GM12878 (cell line): ENCODE results near the gene IPCEF1. TPM values are rescaled to one million over a fixed set of nuclear protein-coding genes. Genes with fewer than 3 reads are reported as not detected.

Experiments
- ATAC-seq: fragments of 200-7000 bp; cut with Tn5 transposase; 3 replicates; pipeline ENCODE4 v1.9.1; 2020; ENCODE audit warnings: mild to moderate bottlenecking, moderate library complexity
- BruUV-seq: library from RNA; stranded (reverse); fragments of 400-500 nt; replicated peaks from 2 replicates; lab custom pipeline; 2021; lab: Mats Ljungman, UMichigan
- CTCF ChIA-PET: fragments of 300-600 bp; sonication (Branson Sonifier 250); formaldehyde crosslinking; extraction: SDS; loops from one replicate; lab custom pipeline; 2021; ENCODE audit warnings: inconsistent platforms; lab: Yijun Ruan, JAX
- POLR2A ChIA-PET: fragments of 350-600 bp; formaldehyde crosslinking; extraction: SDS; loops from one replicate; lab custom pipeline; 2021; ENCODE audit warnings: inconsistent platforms; lab: Charles Lee
- RAD21 ChIA-PET: fragments of 300-600 bp; sonication (Branson Sonifier 250); formaldehyde crosslinking; loops from one replicate; lab custom pipeline; 2023; ENCODE audit warnings: antibody characterized with exemption; ENCODE audit not compliant: unreplicated experiment; lab: Charles Lee
- SMC1A ChIA-PET: fragments of 300-600 bp; sonication (Branson Sonifier 250); formaldehyde crosslinking; loops from one replicate; lab custom pipeline; 2023; ENCODE audit not compliant: unreplicated experiment, uncharacterized antibody; lab: Charles Lee
- DNase-seq: peaks from one replicate; pipeline ENCODE4 v3.0.0-alpha.2; 2011; ENCODE audit warnings: low read depth, low spot score
- FAIRE-seq: peaks from 3 replicates; lab custom pipeline; 2011; peaks lifted over from hg19 to GRCh38; lab: Jason Lieb, UNC
- H2AFZ ChIP-seq: 2 replicates; pipeline ENCODE4 v1.6.0; 2011; ENCODE audit warnings: low read depth, low read length, control low read depth; ENCODE audit not compliant: control insufficient read depth
- H3K27ac ChIP-seq: 2 replicates; pipeline ENCODE4 v1.5.1; 2011; ENCODE audit warnings: control low read depth; ENCODE audit not compliant: control insufficient read depth, insufficient read depth
- H3K27me3 ChIP-seq, 2 experiments: replicated peaks in 1 of 2; 2 replicates each; pipeline versions ENCODE4 v1.6.0 to v1.6.1; 2011; ENCODE audit warnings: low read length in 1 of 2; ENCODE audit not compliant: control insufficient read depth in 2 of 2, insufficient read depth in 2 of 2
- H3K36me3 ChIP-seq, 2 experiments: 2 replicates each; pipeline ENCODE4 v1.5.1; 2011; ENCODE audit warnings: low read length in 1 of 2; ENCODE audit not compliant: control insufficient read depth in 2 of 2, insufficient read depth in 2 of 2
- H3K4me1 ChIP-seq: 2 replicates; pipeline ENCODE4 v1.6.1; 2011; ENCODE audit warnings: mild to moderate bottlenecking, low read length, moderate library complexity, mixed read lengths; ENCODE audit not compliant: control insufficient read depth, insufficient read depth
- H3K4me2 ChIP-seq: 2 replicates; pipeline ENCODE4 v1.6.0; 2011; ENCODE audit warnings: control low read depth; ENCODE audit not compliant: control insufficient read depth, insufficient read depth
- H3K4me3 ChIP-seq: fragments of 200-600 bp; sonication (generic); 2 replicates; pipeline ENCODE4 v1.5.1; 2016
- H3K79me2 ChIP-seq: 2 replicates; pipeline ENCODE4 v1.6.0; 2011; ENCODE audit warnings: low read length; ENCODE audit not compliant: control insufficient read depth, insufficient read depth
- H3K9ac ChIP-seq: 2 replicates; pipeline ENCODE4 v1.8.0; 2011; ENCODE audit warnings: low read length, control low read depth, mixed read lengths; ENCODE audit not compliant: control insufficient read depth, insufficient read depth
- H3K9me3 ChIP-seq: replicated peaks from 3 replicates; pipeline ENCODE4 v1.5.1; 2011; ENCODE audit warnings: mild to moderate bottlenecking, low read length; ENCODE audit not compliant: control insufficient read depth, insufficient read depth
- H4K20me1 ChIP-seq: 2 replicates; pipeline ENCODE4 v1.6.0; 2011; ENCODE audit not compliant: control insufficient read depth, insufficient read depth
- ATF2 ChIP-seq: IDR thresholded peaks from 2 replicates; pipeline ENCODE4 v1.6.1; 2012; ENCODE audit warnings: low read length, inconsistent platforms
- CHD2 ChIP-seq: IDR thresholded peaks from 2 replicates; pipeline ENCODE4 v1.6.1; 2011; ENCODE audit warnings: low read depth, low read length, improper control_type of control experiment, borderline replicate concordance
- EZH2 ChIP-seq: IDR thresholded peaks from 2 replicates; pipeline ENCODE4 v1.6.1; 2012; ENCODE audit warnings: low read depth, mild to moderate bottlenecking, control low read depth, inconsistent platforms, low read length, borderline replicate concordance; ENCODE audit not compliant: control insufficient read depth
- IKZF1 ChIP-seq: fragments of 450-650 bp; conservative IDR thresholded peaks from 2 replicates; pipeline ENCODE4 v1.6.1; 2017; ENCODE audit warnings: antibody characterized with exemption, mild to moderate bottlenecking
- IKZF2 ChIP-seq, 2 experiments: fragments of 450-650 bp; IDR thresholded peaks; 2 replicates each; pipeline ENCODE4 v1.6.1; 2017; ENCODE audit warnings: mild to moderate bottlenecking in 2 of 2, moderate library complexity in 2 of 2
- MXI1 ChIP-seq: fragments of 150-350 bp; IDR thresholded peaks from 2 replicates; pipeline ENCODE4 v1.6.1; 2011; ENCODE audit warnings: low read depth, mild to moderate bottlenecking, inconsistent platforms, low read length, improper control_type of control experiment
- SKIL ChIP-seq: fragments of 450-650 bp; IDR thresholded peaks from 2 replicates; pipeline ENCODE4 v1.6.1; 2017; ENCODE audit warnings: mild to moderate bottlenecking, low read depth, inconsistent platforms; ENCODE audit not compliant: poor library complexity, severe bottlenecking
- SMC3 ChIP-seq: IDR thresholded peaks from 2 replicates; pipeline ENCODE4 v1.6.1; 2011; ENCODE audit warnings: low read length, improper control_type of control experiment, borderline replicate concordance
- TCF12 ChIP-seq: IDR thresholded peaks from 2 replicates; pipeline ENCODE4 v1.6.1; 2011; ENCODE audit warnings: low read depth, mild to moderate bottlenecking, low read length
- WGBS: methylation state at CpG from one replicate; pipeline ENCODE4 v1.1.6; 2016; ENCODE audit warnings: low lambda C conversion rate; ENCODE audit not compliant: insufficient replicate concordance, insufficient coverage; ENCODE audit errors: missing lambda C conversion rate; 5-methylcytosine and 5-hydroxymethylcytosine counted together
- in situ Hi-C: fragments of 300-500 bp; cut with MboI; formaldehyde crosslinking; loops from 9 replicates; pipeline ENCODE4 v1.14.3; 2018; ENCODE audit warnings: mixed read lengths
- intact Hi-C: fragments of 100-400 bp; cut with micrococcal nuclease; formaldehyde crosslinking; loops from one replicate; pipeline ENCODE4 v1.14.2; 2022; ENCODE audit not compliant: unreplicated experiment
- polyA plus RNA-seq, 11 experiments: library from polyadenylated mRNA; depleted of rRNA in 4 of 11; unstranded in 6 of 11; stranded (reverse) in 5 of 11; fragments of >200 nt; fragmentation: Nextera tagmentation in 4 of 11; fragmentation: Illumina TruSeq in 1 of 11; extraction: Ambion mirVana in 4 of 11; extraction: Trizol in 1 of 11; gene quantifications; 1 replicate in 1 of 11; 2 replicates in 10 of 11; pipeline versions ENCODE4 v1.2.1 to v1.2.3, GENCODE V29; 2011 to 2016; ENCODE audit warnings: inconsistent platforms in 2 of 11, missing spikeins in 2 of 11, low read depth in 1 of 11
- total RNA-seq, 4 experiments: library from RNA; depleted of rRNA in 3 of 4; stranded (reverse); fragments of >200 nt in 3 of 4; fragmentation: Illumina TruSeq in 1 of 4; extraction: Trizol in 1 of 4; gene quantifications; 2 replicates each; pipeline versions ENCODE4 v1.2.1 to v1.2.3, GENCODE V29; 2013 to 2021
- TF ChIP-seq, protein P1 (sequence below): fragments of 450-650 bp; IDR thresholded peaks from 2 replicates; pipeline ENCODE4 v1.6.1; 2017; ENCODE audit warnings: low read depth, mild to moderate bottlenecking, moderate library complexity

Gene IPCEF1
- total and polyA plus RNA-seq, 10 of the 15 experiments (the other 5 are each of a cell fraction or from before 2014, with no cell fraction given), result 1.3 to 137 (median 4.2) TPM

GRCh38 chr6:154157082-154157481, 199.5 kb downstream of the IPCEF1 start:
- TF ChIP-seq IKZF1, result peak; percentile 53
- peak; percentile 48 to 66; a peak in 2 of 4 replicates for TF ChIP-seq IKZF2 (IDR thresholded peaks at IDR 0.05)
- 0 out of 2 replicates have a peak, but pooled peaks have one; percentile 11 for TF ChIP-seq MXI1
- no peak for TF ChIP-seq ATF2
- TF ChIP-seq SKIL, result peak; percentile 44
- 0 out of 2 replicates have a peak, but pooled peaks have one; percentile 41 for TF ChIP-seq TCF12
- no peak for TF ChIP-seq CHD2
- 0 out of 2 replicates have a peak, but pooled peaks have one; percentile 7 for TF ChIP-seq SMC3
- TF ChIP-seq, protein P1, sequence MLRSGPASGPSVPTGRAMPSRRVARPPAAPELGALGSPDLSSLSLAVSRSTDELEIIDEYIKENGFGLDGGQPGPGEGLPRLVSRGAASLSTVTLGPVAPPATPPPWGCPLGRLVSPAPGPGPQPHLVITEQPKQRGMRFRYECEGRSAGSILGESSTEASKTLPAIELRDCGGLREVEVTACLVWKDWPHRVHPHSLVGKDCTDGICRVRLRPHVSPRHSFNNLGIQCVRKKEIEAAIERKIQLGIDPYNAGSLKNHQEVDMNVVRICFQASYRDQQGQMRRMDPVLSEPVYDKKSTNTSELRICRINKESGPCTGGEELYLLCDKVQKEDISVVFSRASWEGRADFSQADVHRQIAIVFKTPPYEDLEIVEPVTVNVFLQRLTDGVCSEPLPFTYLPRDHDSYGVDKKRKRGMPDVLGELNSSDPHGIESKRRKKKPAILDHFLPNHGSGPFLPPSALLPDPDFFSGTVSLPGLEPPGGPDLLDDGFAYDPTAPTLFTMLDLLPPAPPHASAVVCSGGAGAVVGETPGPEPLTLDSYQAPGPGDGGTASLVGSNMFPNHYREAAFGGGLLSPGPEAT, result peak; percentile 67
- no peak for TF ChIP-seq EZH2
- TF ChIP-seq, all 136 proteins: peak for 7
- Histone ChIP-seq H4K20me1 (no peaks in the 10 kb centered on the region), H3K27me3 (no peaks in the 10 kb centered on the region), H3K9ac (peak overlapping the region; percentile 37), H3K4me2 (peak overlapping the region; percentile 95), H3K27ac (peak overlapping the region; percentile 64), H3K9me3 (peaks cover 7% of the 10 kb centered on the region), H3K4me3 (peak overlapping the region; percentile 35; the same call in 1 of the 2 replicates), H3K79me2 (peaks cover 4% of the 10 kb centered on the region), H3K36me3 (peaks cover 7 to 8% of the 10 kb centered on the region in 2 experiments; a peak in 3 of 4 replicates), H2AFZ (peak overlapping the region; percentile 64; the same call in 1 of the 2 replicates), H3K4me1 (peaks cover 24% of the 10 kb centered on the region)
- SMC1A ChIA-PET, result interaction anchor here (0.7 to 16.7 kb wide), 20 partner anchors 9 to 198 kb away, joined by 3 to 258 read pairs (median 3); no protein-coding TSS in a partner anchor
- RAD21 ChIA-PET, result interaction anchor here (0.8 to 6.2 kb wide), 19 partner anchors 14 to 517 kb away, joined by 3 to 56 read pairs (median 5); partner anchors contain the start of gene IPCEF1
- DNase-seq (no peak), FAIRE-seq (no peak), ATAC-seq (peak; percentile 68)
- intact Hi-C loops (loop anchor here (5.0 kb wide), 3 partner anchors 75 to 450 kb away; partner anchors contain the start of gene IPCEF1), in situ Hi-C loops (loop anchor here (5.0 kb wide), 2 partner anchors 120 to 200 kb away; partner anchors contain the start of gene IPCEF1)
- CTCF ChIA-PET, result interaction anchor here (0.8 to 6.6 kb wide), 9 partner anchors 77 to 214 kb away, joined by 3 to 110 read pairs (median 11); no protein-coding TSS in a partner anchor
- 28% methylated on average over 4 of the region's 4 CpGs for WGBS
- POLR2A ChIA-PET, result interaction anchor here (0.6 to 1.7 kb wide), 5 partner anchors 76 to 120 kb away, joined by 3 to 5 read pairs (median 4); no protein-coding TSS in a partner anchor
- no TSS peak for BruUV-seq
